HG03095 (cell line): Measurements from ENCODE around the gene CAND2.
"Not testable (repeated sequence)": the region's sequence is repeated elsewhere in the genome, so short reads cannot be mapped to it uniquely, and the experiment has no call there.

Experiments
- ATAC-seq: cut with Tn5 transposase; IDR thresholded peaks from one replicate; pipeline ENCODE4 v1.9.1; 2021; ENCODE audit warnings: moderate library complexity; ENCODE audit not compliant: unreplicated experiment

CAND2 gene

DNA sequence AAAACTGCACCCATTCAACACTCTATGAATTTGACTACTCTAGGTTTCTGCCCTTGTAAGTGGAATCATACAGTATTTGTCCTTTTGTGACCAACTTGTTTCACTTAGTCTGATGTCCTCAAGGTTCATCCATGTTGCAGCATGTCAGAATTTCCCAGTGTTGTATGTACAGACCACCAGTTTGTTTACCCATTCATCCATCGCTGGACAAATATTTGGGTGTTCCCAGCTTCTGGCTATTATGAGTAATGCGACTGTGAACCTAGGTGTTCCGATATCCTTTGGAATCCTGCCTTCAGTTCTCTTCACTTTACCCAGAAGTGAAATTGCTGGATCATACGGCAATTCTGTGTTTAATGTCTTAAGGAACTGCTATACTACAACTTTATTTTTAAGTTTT lies 32.3 kb downstream of the CAND2 start:
- no peak for ATAC-seq

GRCh38 chr3:12829404-12829803 lies 32.9 kb downstream of the CAND2 start:
- no peak for ATAC-seq

GRCh38 chr3:12829886-12830784 lies 33.7 kb downstream of the CAND2 start:
- no peak for ATAC-seq

GRCh38 chr3:12830785-12831156 lies 34.3 kb downstream of the CAND2 start:
- no peak for ATAC-seq

- no peak for ATAC-seq
Measured at GRCh38 chr3:12831301-12831866, 34.9 kb downstream of the CAND2 start.

- ATAC-seq, result no peak
Measured at GRCh38 chr3:12832350-12833221, 36.1 kb downstream of the CAND2 start.

DNA sequence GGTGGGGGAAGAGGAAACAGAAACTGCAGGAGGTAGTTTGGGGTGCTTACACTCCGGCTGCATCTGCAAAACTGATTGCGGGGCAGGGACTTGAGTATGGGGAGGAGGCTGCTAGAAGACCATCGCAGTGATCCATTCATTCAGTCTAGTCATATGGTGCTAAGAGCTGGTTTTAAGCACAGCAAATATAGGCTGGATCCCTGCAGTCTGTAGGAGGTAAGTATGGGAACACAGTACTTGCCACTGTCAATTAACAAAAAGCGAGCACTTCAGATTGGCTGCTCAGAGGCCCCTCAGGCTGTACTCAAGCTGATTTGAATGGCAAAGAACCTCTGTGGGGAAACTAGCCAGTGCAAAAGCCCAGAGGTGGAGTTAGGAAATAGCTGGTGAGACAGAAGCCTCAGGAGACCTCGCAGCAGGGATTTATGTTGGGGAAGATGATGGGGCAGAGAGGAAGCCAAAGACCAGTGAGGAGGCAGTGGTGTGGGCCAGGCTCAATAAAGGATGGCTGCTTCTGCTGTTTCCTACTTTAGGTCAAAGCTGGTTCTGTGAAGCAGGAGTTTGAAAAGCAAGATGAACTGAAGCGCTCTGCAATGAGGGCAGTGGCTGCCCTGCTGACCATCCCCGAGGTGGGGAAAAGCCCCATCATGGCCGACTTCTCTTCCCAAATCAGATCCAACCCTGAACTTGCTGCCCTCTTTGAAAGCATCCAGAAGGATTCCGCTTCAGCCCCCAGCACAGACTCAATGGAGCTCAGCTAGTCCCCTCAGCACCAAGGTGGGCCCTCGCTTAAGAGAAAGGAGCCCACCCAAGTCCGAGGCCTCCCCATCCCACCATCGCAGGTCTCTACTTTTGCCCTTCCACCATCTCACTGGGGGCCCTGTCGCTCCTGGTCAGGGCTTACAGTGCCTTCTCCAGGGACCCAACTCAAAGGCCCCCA lies 37.0 kb downstream of the CAND2 start:
- no peak for ATAC-seq

GRCh38 chr3:12835052-12835665 lies 38.7 kb downstream of the CAND2 start:
- no peak for ATAC-seq

DNA sequence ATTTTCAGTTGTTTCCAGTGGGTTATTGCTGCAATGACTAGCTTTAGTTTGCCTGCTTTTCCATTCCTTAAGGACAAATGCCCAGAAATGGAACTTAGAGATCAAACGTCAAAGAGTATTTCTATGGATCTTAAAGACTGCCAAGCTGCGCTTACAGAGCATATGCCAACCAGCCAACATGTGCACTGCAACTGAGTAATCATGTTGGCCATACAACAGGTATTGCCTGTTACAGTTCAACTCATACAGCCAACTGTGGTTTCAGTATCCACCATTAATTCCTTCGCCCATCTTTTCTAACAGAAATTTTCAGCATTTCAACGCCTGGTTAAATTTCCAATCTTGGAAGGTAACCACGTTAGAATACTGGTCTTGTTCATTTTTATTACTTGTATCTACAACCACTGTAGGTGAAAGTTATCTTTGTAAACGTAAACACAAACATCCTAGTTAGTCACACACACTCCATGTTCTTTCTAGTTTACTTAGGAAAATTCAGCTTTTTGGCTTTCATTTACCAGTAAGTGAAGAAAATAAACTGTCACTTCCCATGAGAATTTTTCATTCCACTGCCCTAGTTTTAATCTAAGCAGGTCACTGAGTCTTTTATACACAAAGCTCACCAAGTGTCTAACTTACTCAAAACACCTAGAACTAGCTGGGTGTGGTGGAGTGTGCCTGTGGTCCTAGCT lies 41.0 kb downstream of the CAND2 start:
- no peak for ATAC-seq

- no peak for ATAC-seq
Measured at GRCh38 chr3:12838179-12838965, 41.9 kb downstream of the CAND2 start.

GRCh38 chr3:12839156-12839946 lies 42.9 kb downstream of the CAND2 start:
- ATAC-seq, result no peak

DNA sequence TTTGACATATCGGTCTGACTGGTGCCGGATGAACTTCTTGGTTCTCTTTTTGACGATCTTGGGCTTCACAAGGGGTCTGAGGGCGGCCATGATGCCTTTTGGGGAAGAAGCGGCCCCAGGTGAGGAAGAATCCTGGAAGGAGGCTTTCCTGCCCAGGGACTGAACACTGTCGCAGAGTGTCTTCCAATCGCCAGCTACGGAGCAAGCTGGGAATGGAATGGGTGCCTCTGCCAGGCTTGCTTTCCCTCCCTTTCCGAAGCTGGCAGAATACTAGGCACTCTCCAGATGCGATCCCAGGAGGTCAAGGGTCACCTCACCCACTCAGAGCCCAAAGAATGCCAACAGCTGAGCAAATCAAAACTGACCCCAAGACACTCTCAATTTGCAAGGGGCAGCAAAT lies 43.7 kb downstream of the CAND2 start:
- ATAC-seq, result not testable (repeated sequence)

GRCh38 chr3:12840591-12841148 lies 44.2 kb downstream of the CAND2 start:
- peak; percentile 27 for ATAC-seq

GRCh38 chr3:12841149-12841969 lies 44.9 kb downstream of the CAND2 start, which contains the start of gene RPL32:
Gene RPL32, minus strand, starts transcription at chr3:12841565. Its CDS starts 1,328 bp downstream, at chr3:12840237.
- ATAC-seq, result peak; percentile 83

DNA sequence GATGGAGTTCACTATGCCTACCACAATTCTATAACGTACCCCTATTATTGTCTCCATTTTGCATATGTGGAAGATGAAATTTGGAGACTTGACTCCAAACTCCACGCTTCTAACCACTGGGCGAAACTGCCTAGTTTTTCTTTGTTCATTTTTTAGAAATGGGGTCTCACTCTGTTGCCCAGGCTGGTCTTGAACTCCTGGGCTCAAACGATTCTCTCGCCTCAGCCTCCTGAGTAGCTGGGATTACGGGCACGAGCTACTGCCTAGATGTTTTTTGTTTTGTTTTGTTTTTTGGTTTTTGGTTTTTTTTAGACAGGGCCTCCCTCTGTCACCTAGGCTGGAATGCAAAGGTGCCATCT lies 45.5 kb downstream of the CAND2 start:
- ATAC-seq, result peak; percentile 11

DNA sequence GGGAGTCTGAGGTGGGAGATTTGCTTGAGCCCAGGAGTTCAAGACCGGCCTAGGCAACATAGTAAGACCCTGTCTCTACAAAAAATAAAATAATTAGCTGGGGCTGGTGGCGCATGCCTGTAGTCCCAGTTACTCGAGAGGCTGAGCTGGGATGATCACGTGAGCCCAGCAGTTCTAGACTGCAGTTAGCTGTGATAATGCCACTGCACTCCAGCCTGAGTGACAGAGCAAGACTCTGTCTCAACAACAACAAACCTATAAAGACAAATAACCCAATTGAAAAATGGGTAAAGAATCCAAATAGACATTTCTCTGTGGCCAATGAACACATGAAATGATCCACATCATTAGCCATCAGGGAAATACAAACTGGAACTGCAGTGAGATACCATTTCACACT lies 46.0 kb downstream of the CAND2 start:
- ATAC-seq, result no peak

- ATAC-seq, result no peak
Measured at GRCh38 chr3:12845811-12846210, 49.3 kb downstream of the CAND2 start.
